ENCODE results near the gene LAMC3.

DNA sequence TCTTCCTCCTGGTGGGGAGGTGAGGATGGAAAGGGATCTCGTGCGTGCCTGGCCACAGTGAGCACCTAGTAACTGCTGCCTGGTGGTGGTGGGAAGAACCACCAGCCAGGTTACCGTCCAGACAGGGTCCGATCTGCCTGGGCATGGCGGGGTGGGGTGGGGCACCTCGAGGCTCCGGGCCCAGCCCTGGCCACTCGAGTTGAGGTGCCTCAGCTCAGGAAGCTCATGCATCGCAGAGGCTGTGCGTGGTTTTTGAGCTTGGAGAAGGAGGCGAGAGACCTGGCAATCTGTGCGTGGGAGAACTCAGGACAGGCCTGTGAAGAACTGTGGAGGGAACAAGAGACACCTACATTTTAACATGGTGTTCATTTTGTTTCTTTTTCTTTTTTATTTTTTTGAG lies 38.9 kb upstream of the LAMC3 start:
- TF ChIP-seq POLR2A (IDR thresholded peaks at IDR 0.05; ENCODE audit: low read length): no peak
- TF ChIP-seq GATA1 (IDR thresholded peaks at IDR 0.05; ENCODE audit: low read depth, low read length): no peak

Data from erythroblast (primary cell).